Measurements from ENCODE around the gene FBXO47. TPM values are rescaled to one million over a fixed set of nuclear protein-coding genes. Genes with fewer than 3 reads are reported as not detected.

The FBXO47 gene
- total and polyA plus RNA-seq, 10 of the 15 experiments (the other 5 are each of a cell fraction or from before 2014, with no cell fraction given) = 0.04 to 0.06 (median 0.06) TPM; not detected in 7

DNA sequence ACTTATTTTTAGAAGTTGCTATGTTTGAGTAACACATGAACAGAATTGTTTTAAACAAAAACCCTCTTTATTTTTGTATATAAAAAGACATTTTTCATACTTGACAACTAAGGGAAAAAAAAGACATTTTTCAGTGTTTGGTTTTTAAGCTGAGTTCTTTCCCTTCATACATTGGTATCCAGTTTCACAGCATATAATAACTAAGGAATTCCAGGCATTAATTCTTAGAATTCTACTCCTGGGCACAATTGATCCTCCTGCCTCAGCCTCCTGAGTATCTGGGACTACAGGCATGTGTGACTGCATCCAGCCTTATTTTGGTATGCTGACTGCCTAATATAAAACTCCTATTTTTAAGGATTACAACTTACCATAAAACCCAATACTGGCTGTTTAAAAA lies 8.4 kb downstream of the FBXO47 start:
- Histone ChIP-seq H3K27me3 (replicated peaks in 1 of 2; ENCODE audit: control insufficient read depth in 2 of 2, insufficient read depth in 2 of 2, low read length in 1 of 2) (no peaks in the 10 kb centered on the region), H3K9ac (ENCODE audit: control insufficient read depth, insufficient read depth, low read length) (no peak overlapping the region), H3K4me3 (no peak overlapping the region), H3K79me2 (ENCODE audit: control insufficient read depth, insufficient read depth, low read length) (no peaks in the 10 kb centered on the region), H3K36me3 (ENCODE audit: control insufficient read depth in 2 of 2, insufficient read depth in 2 of 2, low read length in 1 of 2) (no peaks in the 10 kb centered on the region), H3K4me1 (ENCODE audit: control insufficient read depth, insufficient read depth, low read length) (no peaks in the 10 kb centered on the region), H3K27ac (ENCODE audit: control insufficient read depth, insufficient read depth) (no peak overlapping the region), H4K20me1 (ENCODE audit: control insufficient read depth, insufficient read depth) (no peaks in the 10 kb centered on the region), H2AFZ (ENCODE audit: control insufficient read depth, low read depth, low read length) (no peak overlapping the region), H3K9me3 (replicated peaks; ENCODE audit: control insufficient read depth, insufficient read depth, low read length) (no peaks in the 10 kb centered on the region), H3K4me2 (ENCODE audit: control insufficient read depth, insufficient read depth) (no peak overlapping the region)
- ATAC-seq = no peak
- FAIRE-seq = no peak
- in situ Hi-C loops (cut with MboI) (no loop called here), intact Hi-C loops (cut with micrococcal nuclease; ENCODE audit: unreplicated experiment) (no loop called here)
- ChIA-PET CTCF (interaction anchor here (0.7 to 1.1 kb wide), 2 partner anchors 24 to 273 kb away, joined by 3 to 5 read pairs; no protein-coding TSS in a partner anchor), SMC1A (ENCODE audit: uncharacterized antibody, unreplicated experiment) (interaction anchor here (0.8 kb wide), 1 partner anchor 10 kb away, joined by 3 read pairs; no protein-coding TSS in a partner anchor), POLR2A (interaction anchor here (0.6 kb wide), 1 partner anchor 114 kb away, joined by 7 read pairs; no protein-coding TSS in a partner anchor), RAD21 (ENCODE audit: unreplicated experiment) (no interaction called here)
- BruUV-seq (replicated peaks) = no TSS peak
- TF ChIP-seq IRF4 (IDR thresholded peaks at IDR 0.05; ENCODE audit: low read depth, low read length) (no peak), SIX5 (IDR thresholded peaks at IDR 0.05; ENCODE audit: low read depth, low read length, severe bottlenecking) (no peak), CHD4 (IDR thresholded peaks at IDR 0.05) (no peak), CTCF (IDR thresholded peaks at IDR 0.05 in 2 of 3, conservative IDR thresholded peaks at IDR 0.05 in 1 of 3; ENCODE audit: control insufficient read depth in 2 of 3, extremely low read depth in 1 of 3, insufficient read depth in 1 of 3, low read depth in 3 of 3, low read length in 3 of 3) (no peak), PAX5 (IDR thresholded peaks at IDR 0.05; ENCODE audit: borderline replicate concordance, low read depth, low read length) (no peak), BCL11A (IDR thresholded peaks at IDR 0.05; ENCODE audit: low read depth, low read length) (no peak), SMAD1 (IDR thresholded peaks at IDR 0.05; ENCODE audit: low read depth, partially characterized antibody) (no peak), TCF7 (IDR thresholded peaks at IDR 0.05; ENCODE audit: borderline replicate concordance) (no peak), FOS (IDR thresholded peaks at IDR 0.05; ENCODE audit: borderline replicate concordance, extremely low read depth, insufficient read length) (no peak)
- TF ChIP-seq, protein P1, sequence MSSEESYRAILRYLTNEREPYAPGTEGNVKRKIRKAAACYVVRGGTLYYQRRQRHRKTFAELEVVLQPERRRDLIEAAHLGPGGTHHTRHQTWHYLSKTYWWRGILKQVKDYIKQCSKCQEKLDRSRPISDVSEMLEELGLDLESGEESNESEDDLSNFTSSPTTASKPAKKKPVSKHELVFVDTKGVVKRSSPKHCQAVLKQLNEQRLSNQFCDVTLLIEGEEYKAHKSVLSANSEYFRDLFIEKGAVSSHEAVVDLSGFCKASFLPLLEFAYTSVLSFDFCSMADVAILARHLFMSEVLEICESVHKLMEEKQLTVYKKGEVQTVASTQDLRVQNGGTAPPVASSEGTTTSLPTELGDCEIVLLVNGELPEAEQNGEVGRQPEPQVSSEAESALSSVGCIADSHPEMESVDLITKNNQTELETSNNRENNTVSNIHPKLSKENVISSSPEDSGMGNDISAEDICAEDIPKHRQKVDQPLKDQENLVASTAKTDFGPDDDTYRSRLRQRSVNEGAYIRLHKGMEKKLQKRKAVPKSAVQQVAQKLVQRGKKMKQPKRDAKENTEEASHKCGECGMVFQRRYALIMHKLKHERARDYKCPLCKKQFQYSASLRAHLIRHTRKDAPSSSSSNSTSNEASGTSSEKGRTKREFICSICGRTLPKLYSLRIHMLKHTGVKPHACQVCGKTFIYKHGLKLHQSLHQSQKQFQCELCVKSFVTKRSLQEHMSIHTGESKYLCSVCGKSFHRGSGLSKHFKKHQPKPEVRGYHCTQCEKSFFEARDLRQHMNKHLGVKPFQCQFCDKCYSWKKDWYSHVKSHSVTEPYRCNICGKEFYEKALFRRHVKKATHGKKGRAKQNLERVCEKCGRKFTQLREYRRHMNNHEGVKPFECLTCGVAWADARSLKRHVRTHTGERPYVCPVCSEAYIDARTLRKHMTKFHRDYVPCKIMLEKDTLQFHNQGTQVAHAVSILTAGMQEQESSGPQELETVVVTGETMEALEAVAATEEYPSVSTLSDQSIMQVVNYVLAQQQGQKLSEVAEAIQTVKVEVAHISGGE (CRISPR knock-in tag; IDR thresholded peaks at IDR 0.05) = no peak
- no peak for DNase-seq (ENCODE audit: low read depth, low spot score)
